Esophagus (tissue), 2 donors: ENCODE measurements around the gene AGBL1. TPM values are rescaled to one million over a fixed set of nuclear protein-coding genes. Genes with fewer than 3 reads are reported as not detected.

ENCODE experiments used
- H3K27ac ChIP-seq, 2 donors: one replicate each; pipeline ENCODE4 v1.5.1; 2013; ENCODE audit warnings: low read depth in 2 of 2, mild to moderate bottlenecking in 2 of 2, inconsistent platforms in 1 of 2, low read length in 1 of 2, moderate library complexity in 1 of 2
- H3K27me3 ChIP-seq, 2 donors: one replicate each; pipeline ENCODE4 v1.6.1; 2013; ENCODE audit warnings: low read length in 2 of 2, control low read depth in 1 of 2, mild to moderate bottlenecking in 1 of 2; ENCODE audit not compliant: insufficient read depth in 2 of 2, control insufficient read depth in 1 of 2
- H3K36me3 ChIP-seq, 2 donors: one replicate each; pipeline ENCODE4 v1.6.1; 2013; ENCODE audit warnings: low read length in 1 of 2; ENCODE audit not compliant: control insufficient read depth in 2 of 2, insufficient read depth in 2 of 2
- H3K4me1 ChIP-seq, 2 donors: one replicate each; pipeline ENCODE4 v1.6.1; 2013; ENCODE audit warnings: low read length in 1 of 2; ENCODE audit not compliant: control insufficient read depth in 2 of 2, insufficient read depth in 2 of 2
- H3K4me3 ChIP-seq, 2 donors: one replicate each; pipeline ENCODE4 v1.5.1; 2013; ENCODE audit warnings: low read length in 2 of 2, mild to moderate bottlenecking in 2 of 2, low read depth in 1 of 2, moderate library complexity in 1 of 2
- H3K9me3 ChIP-seq, 2 donors: one replicate each; pipeline ENCODE4 v1.6.1; 2013; ENCODE audit warnings: mild to moderate bottlenecking in 2 of 2, low read depth in 1 of 2, low read length in 1 of 2, moderate library complexity in 1 of 2; ENCODE audit not compliant: control insufficient read depth in 2 of 2, insufficient read depth in 1 of 2
- WGBS, 2 donors: extraction: QIAGEN DNeasy Blood & Tissue Kit; methylation state at CpG; one replicate each; pipeline ENCODE4 v1.1.7; 2013; 5-methylcytosine and 5-hydroxymethylcytosine counted together
- polyA plus RNA-seq, 2 donors: library from polyadenylated mRNA; stranded (reverse); fragments of 200-250 nt; gene quantifications; one replicate each; pipeline ENCODE4 v1.2.3, GENCODE V29; 2013
- donor health status: healthy with polysubstance abuse.
- donor health status: Bipolar disorder and iron deficiency.

Gene AGBL1
- polyA plus RNA-seq, 2 donors = 0.01 TPM; not detected in 1

DNA sequence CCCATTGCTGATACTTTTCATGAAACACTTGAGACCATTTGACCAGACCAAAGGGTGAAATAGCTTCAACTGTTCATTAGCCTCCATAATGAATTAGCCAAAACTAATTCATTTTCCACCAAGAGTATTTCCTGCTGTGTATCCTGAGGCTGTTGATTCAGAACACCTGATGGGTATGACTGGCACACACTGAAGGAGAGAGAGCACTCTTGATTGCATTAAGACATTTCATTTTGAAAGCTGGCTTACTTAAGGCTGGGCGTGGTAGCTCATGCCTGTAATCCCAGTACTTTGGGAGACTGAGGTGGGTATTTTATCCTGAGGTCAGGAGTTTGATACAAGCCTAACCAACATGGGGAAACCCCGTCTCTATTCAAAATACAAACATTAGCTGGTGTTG, 175.6 kb downstream of the AGBL1 start:
- H3K27me3 ChIP-seq = peaks cover 0 to 3% of the 10 kb centered on the region in 2 donors
- no peaks in the 10 kb centered on the region for H3K36me3 ChIP-seq
- no peaks in the 10 kb centered on the region for H3K9me3 ChIP-seq
- 49 to 60% methylated on average over 2 of the region's 2 CpGs for WGBS, 2 donors
- H3K4me1 ChIP-seq = no peaks in the 10 kb centered on the region
- H3K27ac ChIP-seq = no peak overlapping the region
- no peak overlapping the region for H3K4me3 ChIP-seq

DNA sequence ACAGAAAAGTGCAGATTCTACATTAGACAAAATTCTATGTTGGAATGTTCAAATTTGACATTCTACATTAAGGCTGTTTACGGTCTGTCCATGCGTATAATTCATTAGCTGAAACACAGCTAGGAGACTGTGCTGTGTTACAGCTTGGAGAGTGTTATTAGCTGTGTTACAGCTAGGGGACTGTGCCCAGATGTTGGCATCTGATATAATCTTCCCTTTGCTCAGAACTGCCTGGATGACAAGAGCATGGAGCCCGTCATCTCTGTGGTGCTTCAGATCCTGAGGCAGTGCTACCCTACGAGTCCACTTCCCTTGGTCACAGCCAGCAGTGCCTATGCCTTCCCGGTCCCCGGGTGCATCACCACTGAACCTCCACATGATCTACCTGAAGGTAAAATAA, 177.0 kb downstream of the AGBL1 start:
- no peaks in the 10 kb centered on the region for H3K9me3 ChIP-seq
- 74 to 85% methylated on average over 6 of the region's 6 CpGs for WGBS, 2 donors
- no peaks in the 10 kb centered on the region for H3K4me1 ChIP-seq
- no peak overlapping the region for H3K27ac ChIP-seq
- H3K27me3 ChIP-seq = peaks cover 0 to 3% of the 10 kb centered on the region in 2 donors
- H3K36me3 ChIP-seq = no peaks in the 10 kb centered on the region
- H3K4me3 ChIP-seq = no peak overlapping the region

DNA sequence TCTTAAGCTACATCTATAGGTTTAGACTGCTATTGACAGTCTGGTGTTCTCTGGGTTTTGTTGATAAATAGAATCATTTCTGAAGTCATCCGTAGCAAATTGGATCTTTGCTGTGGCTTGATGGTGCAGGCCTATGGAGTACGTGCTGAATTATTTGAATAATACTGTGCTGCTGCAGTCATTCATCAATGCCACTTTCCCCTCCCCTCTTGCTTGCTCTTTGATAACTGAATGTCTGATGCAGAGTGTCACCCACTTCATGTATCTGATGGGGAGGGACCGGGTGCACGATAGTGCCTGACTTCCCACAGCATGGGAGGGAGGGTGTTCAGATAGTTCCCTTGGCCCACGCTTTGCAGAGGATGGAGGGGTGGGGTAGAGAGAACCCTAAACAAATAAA, 179.9 kb downstream of the AGBL1 start:
- Histone ChIP-seq H3K27me3 (no peaks in the 10 kb centered on the region), H3K4me1 (no peaks in the 10 kb centered on the region), H3K4me3 (no peak overlapping the region), H3K36me3 (no peaks in the 10 kb centered on the region), H3K9me3 (no peaks in the 10 kb centered on the region), H3K27ac (no peak overlapping the region)
- WGBS, 2 donors = 55 to 58% methylated on average over 5 of the region's 5 CpGs

DNA sequence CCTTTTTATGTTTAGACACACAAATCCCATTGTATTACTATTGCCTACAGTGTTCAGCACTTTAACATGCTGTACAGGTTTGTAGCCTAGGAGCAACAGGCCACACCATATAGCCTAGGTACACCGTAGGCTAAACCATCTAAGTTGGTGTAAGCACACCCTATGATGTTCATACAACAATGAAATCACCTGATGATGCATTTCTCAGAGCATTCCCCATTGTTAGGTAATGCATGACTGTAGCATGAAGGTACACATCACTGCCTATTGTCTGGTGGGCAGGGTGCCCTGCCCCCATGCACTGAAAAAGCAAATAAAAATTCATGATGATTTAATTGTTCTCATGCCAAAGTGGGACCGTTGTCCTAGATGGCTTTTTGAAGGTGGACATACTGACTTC, 183.6 kb downstream of the AGBL1 start:
- Histone ChIP-seq H3K27ac (no peak overlapping the region), H3K4me3 (no peak overlapping the region), H3K9me3 (no peaks in the 10 kb centered on the region), H3K36me3 (no peaks in the 10 kb centered on the region), H3K27me3 (no peaks in the 10 kb centered on the region), H3K4me1 (no peaks in the 10 kb centered on the region)
- 68 to 70% methylated on average over 2 of the region's 2 CpGs for WGBS, 2 donors

DNA sequence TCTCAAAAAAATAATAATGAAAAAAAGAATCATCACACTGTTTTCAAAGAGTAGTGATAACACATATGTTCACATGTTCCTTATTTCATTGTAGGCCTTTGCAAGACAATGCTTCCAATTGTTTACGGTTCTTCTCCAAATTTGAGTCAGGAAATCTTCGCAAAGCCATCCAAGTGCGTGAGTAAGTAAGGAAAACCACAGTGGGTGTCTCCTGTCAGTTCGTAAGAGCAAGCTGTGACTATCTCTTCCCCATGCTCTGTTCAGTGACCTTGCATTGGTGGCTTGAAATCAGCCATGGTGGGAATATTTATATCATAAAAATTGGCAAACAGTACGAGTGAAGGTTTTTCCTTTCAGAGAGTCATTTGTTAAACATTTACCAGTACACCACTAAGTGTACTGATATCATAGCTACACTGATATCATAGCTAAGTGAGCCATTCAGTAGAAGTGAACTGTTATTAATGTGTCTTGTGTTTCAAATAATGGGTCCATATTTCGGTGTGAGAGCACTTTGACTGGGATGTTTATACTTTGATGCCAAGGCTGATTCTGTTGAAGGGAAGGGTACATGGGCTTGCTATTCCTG, 187.3 kb downstream of the AGBL1 start:
- Histone ChIP-seq H3K9me3 (no peaks in the 10 kb centered on the region), H3K4me1 (no peaks in the 10 kb centered on the region), H3K27ac (no peak overlapping the region), H3K27me3 (no peaks in the 10 kb centered on the region), H3K4me3 (no peak overlapping the region), H3K36me3 (no peaks in the 10 kb centered on the region)
- 70 to 76% methylated on average over 6 of the region's 6 CpGs for WGBS, 2 donors

DNA sequence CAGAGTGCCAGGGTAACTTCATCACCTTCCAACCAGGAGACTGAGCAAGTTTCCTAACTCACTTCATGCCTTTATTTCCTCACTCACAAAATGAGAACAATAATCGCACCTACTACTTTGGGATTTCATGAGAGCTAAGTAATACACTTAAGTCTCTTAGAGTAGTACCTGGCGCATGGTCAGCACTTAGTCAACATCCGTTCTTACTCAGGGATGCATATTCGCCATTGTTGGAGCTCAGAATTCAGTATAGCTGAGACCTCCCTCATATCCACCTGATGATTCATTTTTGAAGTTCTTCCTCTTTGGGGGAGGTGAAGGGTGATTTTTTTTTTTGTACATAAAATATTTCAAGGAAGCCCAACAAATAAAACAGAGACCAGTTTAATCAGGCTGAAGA, 188.2 kb downstream of the AGBL1 start:
- Histone ChIP-seq H3K36me3 (no peaks in the 10 kb centered on the region), H3K4me1 (no peaks in the 10 kb centered on the region), H3K4me3 (no peak overlapping the region), H3K9me3 (no peaks in the 10 kb centered on the region), H3K27ac (no peak overlapping the region), H3K27me3 (no peaks in the 10 kb centered on the region)
- 88 to 92% methylated on average over 4 of the region's 4 CpGs for WGBS, 2 donors

DNA sequence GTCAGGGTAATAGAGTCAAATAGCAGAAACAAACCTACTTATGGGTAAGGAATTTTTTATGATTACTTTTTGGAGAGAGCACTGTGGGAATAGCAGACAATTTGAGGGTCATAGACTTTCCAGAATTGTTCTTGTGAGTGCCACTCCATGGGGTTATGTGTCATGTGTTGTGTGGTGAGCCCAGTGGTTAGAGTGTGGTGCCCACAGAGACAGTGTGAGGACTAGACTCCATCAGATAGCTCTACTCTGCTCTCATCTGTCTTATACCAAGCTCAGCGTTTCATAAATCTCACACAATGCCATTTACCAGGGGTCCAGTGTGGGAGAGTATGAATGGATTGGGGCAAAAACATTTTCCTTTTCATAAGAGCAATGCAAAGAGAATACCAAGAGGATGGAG, 188.9 kb downstream of the AGBL1 start:
- Histone ChIP-seq H3K27me3 (no peaks in the 10 kb centered on the region), H3K27ac (no peak overlapping the region), H3K36me3 (no peaks in the 10 kb centered on the region), H3K4me1 (no peaks in the 10 kb centered on the region), H3K4me3 (no peak overlapping the region), H3K9me3 (no peaks in the 10 kb centered on the region)
- WGBS, 2 donors = 87 to 96% methylated on average over 1 of the region's 1 CpG

DNA sequence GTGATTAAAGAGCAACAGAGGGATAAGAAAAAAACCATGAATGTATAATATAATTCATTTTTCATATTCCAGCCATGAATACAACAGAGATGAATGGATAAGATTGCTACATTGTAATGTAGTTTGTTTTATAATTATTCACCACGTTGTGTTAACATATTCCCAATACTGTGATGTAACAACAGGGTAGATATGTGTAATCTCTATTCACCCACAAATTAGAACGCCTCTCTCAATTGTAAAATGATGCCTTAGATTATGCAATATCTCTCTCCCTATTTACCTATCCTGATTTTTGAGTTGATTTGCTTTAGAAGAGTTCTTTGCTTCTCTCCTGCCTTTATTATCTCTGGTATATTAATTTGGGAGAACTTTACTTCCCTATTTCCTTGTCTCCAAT, 193.6 kb downstream of the AGBL1 start:
- WGBS, 2 donors = 63 to 65% methylated on average over 2 of the region's 2 CpGs
- no peaks in the 10 kb centered on the region for H3K36me3 ChIP-seq

DNA sequence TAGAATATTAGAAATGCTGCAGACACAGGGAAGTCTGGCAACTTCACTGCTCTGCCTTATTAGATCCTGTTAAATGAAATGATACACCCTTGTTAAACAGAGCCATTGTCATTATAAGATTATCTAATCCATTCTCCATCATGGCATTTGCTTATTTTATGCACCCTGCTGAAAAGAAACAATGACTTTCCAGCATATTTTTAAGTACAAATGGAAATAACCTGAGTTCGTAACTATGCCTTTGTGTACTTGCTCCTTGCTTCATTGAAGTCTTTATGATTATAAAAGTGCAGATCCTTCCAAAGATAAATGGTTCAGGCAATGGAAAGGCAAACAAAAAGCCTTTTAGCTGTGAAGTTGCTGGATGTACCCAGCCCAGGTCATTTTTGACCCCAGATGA, 195.7 kb downstream of the AGBL1 start:
- H3K4me3 ChIP-seq = no peak overlapping the region
- H3K9me3 ChIP-seq = no peaks in the 10 kb centered on the region
- H3K36me3 ChIP-seq = no peaks in the 10 kb centered on the region
- 83 to 89% methylated on average over 1 of the region's 1 CpG for WGBS, 2 donors
- no peaks in the 10 kb centered on the region for H3K4me1 ChIP-seq
- H3K27me3 ChIP-seq = no peaks in the 10 kb centered on the region
- no peak overlapping the region for H3K27ac ChIP-seq

More for the DNA sequence above, 193.6 kb downstream of the AGBL1 start:
- Histone ChIP-seq H3K4me1 (no peaks in the 10 kb centered on the region), H3K9me3 (no peaks in the 10 kb centered on the region), H3K27me3 (no peaks in the 10 kb centered on the region), H3K4me3 (no peak overlapping the region), H3K27ac (no peak overlapping the region)

DNA sequence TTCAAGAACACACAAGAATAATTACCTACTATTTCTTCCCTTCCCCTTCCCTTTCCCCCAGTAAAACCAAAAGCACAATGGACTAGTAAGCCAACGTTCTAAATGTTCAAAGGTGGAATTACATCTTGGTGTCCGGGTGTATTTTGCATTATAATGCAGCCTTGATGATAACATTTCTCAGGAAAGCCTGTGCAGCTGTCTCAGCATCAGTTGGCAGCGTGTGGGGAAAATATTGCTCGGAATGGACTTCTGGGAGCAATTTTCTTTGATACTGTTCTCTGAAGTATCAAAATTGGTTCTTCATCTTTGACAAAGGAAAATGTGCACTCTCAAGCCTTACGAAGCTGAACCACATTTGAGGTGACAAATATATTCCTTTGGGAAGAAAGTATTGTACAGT, 198.9 kb downstream of the AGBL1 start:
- H3K27me3 ChIP-seq = no peaks in the 10 kb centered on the region
- no peaks in the 10 kb centered on the region for H3K9me3 ChIP-seq
- H3K4me1 ChIP-seq = no peaks in the 10 kb centered on the region
- no peak overlapping the region for H3K27ac ChIP-seq
- H3K4me3 ChIP-seq = no peak overlapping the region
- H3K36me3 ChIP-seq = no peaks in the 10 kb centered on the region
- WGBS, 2 donors = 68 to 76% methylated on average over 5 of the region's 5 CpGs
